SH-SY5Y (cell line): ENCODE data around the gene ILF2.

ENCODE experiments used
- GATA2 ChIP-seq: IDR thresholded peaks from 2 replicates; pipeline ENCODE4 v1.6.1; 2011; ENCODE audit warnings: mild to moderate bottlenecking, low read depth, low read length
- GATA3 ChIP-seq: IDR thresholded peaks from 2 replicates; pipeline ENCODE4 v1.6.1; 2011; ENCODE audit warnings: low read depth, mild to moderate bottlenecking, low read length, moderate library complexity

DNA sequence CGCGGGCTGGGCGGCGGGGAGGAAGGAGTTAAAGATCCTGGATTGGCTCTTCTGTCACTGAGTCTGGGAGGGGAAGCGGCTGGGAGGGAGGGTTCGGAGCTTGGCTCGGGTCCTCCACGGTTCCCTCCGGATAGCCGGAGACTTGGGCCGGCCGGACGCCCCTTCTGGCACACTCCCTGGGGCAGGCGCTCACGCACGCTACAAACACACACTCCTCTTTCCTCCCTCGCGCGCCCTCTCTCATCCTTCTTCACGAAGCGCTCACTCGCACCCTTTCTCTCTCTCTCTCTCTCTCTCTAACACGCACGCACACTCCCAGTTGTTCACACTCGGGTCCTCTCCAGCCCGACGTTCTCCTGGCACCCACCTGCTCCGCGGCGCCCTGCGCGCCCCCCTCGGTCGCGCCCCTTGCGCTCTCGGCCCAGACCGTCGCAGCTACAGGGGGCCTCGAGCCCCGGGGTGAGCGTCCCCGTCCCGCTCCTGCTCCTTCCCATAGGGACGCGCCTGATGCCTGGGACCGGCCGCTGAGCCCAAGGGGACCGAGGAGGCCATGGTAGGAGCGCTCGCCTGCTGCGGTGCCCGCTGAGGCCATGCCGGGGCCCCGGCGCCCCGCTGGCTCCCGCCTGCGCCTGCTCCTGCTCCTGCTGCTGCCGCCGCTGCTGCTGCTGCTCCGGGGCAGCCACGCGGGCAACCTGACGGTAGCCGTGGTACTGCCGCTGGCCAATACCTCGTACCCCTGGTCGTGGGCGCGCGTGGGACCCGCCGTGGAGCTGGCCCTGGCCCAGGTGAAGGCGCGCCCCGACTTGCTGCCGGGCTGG, 7.9 kb upstream of the ILF2 start, which contains the start of gene NPR1:
- TF ChIP-seq GATA2 (no peak), GATA3 (no peak)
